ENCODE data around the gene ARHGAP10.

ARHGAP10 gene

DNA sequence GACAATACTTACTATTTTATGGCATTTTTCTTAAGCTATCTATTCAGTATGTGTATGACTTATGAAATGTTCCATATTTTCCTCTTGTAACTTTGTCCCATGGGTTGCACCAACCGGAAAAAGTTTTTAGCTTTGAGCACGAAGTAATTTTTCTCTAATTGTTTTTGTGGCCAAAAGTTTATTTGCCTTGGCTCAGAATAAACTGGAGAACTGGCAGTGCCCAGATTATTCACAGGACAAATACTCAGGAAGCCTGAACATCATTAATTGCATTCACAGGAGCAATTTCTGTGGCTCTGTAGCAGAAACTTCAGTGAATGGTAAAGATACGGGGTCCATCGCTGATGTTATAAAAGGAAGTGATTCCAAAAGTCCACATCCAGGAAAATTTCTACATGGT, 184.5 kb downstream of the ARHGAP10 start:
- no peak for DNase-seq

DNA sequence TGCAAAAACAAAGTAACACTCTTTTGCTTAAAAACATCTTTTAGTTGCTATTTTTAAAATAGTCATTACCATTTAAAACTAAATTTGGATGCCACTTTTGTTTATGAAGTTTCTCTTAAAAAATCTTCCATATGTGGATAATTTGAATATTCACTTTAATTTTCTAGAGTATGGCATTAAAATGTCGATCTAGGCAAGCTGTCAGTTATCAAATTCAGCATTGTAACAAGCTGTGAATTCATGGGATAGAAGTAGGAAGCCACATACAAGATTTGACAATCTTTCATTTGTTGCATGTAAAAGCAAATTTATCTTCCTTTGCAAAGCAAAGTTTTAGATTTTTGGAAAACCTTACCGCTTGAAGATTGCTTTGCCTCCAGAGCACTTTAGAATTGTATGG, 191.5 kb downstream of the ARHGAP10 start:
- no peak for DNase-seq

DNA sequence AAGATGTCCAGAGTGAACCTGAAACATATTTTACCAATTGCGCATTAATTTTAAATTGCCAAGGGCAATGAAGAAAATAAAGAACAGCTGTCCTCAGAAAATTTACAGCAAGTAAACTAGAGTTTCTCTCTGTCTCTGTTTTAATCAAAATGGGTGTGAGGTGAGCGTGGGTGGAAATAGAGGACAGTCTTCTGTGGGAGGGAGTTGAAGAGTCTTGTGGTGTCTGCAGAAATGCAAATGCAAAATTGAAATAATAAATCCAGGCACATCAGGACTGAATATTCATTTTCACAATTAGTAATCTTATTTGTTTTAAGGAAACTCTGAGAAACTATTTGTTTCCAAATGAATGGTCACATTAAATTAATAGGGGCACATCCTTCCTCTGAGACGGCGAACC, 192.0 kb downstream of the ARHGAP10 start:
- DNase-seq, result no peak

DNA sequence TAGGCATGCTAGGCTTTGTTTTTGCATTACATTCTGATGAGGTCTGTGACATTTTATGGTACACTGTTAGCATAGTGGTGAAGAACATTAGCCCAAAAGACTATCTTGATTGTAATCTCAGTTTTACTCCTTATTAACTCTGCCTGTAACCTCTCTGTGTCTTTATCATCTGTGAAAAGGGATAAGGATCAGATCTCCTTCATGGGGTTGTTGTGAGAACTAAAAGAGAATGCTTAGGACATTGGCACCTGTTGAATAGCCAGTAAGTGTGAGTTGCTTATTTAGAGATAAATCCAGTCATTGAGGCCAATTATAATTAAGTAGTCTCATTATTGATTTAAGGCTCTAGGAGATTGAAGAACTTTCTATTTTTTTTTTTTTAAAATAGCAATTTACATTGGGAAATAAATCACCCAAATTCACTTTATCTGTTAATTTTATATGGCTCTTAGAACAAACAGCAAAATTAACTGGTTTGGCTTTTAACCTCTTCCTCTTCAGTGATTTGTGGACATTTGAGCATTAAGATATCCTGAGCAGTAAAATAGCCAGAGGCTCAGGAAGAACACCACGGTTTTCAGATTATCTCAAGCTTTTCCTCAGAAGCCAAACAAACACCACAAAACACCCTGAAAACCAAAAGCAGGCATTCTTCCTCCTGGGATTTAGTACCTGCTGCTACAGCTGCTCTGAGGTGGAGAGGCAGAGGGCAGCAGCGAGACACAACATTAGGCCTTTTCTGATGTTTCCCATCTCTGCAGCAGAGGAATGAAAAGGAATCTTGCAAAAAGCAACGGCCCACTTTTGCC, 192.9 kb downstream of the ARHGAP10 start:
- peak; percentile 6 for DNase-seq

DNA sequence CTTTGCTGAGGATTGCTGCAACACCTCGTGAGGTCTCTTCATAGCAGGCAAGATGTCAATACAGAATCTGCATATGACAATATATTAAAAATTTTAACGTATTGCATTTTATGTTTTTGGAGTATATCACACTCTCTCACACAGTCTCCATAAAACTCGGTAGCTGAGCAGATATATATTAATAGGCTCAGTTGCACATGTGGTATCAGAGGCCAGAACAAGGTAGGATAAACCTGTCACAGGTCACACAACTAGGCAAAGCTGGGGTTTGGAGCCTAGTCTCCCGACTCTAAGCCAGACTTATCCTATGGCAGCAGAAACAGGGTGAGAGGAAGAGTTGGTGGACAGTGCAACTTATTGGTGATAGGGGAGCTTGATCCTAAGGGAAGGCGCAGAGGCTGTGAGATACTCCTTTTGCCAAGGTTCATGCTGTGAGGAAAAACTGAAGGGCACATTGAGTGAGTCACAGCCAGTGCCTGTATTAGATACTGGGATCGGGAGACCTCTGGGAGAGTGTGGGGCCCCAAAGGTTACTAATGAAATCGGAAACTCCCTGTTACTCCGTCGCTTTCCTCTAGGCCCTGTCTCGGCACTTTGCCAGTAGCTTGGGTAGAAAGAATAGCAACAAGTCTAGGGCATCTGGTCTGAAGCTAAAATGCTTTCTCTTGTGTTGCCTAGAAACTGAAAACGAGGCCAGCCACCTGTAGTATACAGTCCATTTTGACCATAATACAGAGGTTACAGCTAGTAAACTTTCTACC, 195.7 kb downstream of the ARHGAP10 start:
- no peak for DNase-seq

DNA sequence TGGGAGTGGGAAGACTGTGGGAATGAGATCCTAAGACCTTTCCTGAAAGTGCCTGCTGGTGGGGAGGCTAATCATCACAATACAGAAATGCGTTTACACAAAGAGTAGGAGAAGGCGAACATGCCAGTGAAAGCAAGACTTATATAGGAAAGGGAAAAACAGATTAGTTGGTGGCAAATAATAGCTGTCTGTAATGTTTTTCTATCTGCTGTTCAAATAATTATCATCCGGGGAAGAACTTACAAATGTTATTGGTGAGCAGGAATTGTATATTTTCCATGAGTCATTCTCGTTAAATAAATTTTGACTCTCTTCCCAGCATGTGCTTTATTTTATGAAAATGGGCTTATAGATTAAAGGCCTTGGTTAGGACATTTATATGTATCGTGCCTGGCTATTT, 196.5 kb downstream of the ARHGAP10 start:
- no peak for DNase-seq

DNA sequence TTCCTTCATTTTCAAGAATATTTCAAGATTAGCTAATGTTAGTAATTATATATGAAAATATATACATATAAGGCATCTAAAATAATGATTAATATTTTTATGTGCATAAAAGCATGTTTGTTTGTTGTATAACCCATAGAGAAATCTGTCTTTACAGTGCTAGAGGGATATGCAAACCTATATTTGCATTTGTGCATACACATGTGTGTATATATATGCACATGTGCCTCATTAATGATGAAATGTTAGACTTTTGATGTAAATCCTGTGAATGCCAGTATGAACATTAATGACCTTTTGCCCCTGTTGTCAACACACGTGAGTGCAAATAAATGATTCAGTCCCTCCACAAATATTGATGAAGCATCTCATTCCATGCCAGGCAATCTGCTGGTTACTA, 197.9 kb downstream of the ARHGAP10 start:
- DNase-seq, result no peak

DNA sequence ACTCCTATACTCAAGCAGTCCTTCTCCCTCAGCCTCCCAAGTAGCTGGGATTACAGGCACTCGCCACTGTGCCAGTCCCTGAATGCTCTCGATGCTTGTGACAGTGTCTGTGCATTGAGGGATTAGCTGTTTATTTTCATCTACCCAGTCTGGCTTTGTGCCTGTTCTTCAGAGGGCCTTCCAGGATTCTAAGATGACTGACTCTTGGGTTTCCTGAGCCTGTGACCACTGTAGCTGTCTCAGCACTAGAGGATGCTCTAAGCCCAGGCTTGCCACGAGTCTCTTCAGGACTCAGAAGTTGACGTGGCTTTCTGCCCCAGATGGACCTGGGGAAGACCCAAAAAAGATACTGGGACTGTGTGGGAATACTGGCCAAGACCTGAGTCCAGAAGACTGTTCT, 201.4 kb downstream of the ARHGAP10 start:
- no peak for DNase-seq

DNA sequence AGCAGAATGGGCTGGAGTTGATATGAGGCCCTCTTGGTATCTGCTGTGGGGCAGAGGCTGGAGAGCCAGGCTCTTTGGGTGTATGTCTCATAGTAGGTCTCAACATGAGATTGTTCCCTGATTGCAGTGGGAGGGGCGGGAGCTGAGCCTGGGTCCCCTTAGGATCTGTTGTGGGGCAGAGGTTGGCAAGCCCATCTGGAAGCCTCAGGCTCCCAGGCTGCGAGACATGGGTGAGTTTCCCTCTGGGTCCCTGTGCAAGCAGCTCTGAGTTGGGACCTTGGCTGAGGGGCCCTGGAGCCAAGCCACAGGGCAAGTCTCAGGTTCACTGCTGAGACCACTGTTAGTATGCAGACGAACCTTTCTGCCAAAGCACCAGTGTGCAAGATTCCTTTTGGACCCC, 201.9 kb downstream of the ARHGAP10 start:
- DNase-seq, result no peak

DNA sequence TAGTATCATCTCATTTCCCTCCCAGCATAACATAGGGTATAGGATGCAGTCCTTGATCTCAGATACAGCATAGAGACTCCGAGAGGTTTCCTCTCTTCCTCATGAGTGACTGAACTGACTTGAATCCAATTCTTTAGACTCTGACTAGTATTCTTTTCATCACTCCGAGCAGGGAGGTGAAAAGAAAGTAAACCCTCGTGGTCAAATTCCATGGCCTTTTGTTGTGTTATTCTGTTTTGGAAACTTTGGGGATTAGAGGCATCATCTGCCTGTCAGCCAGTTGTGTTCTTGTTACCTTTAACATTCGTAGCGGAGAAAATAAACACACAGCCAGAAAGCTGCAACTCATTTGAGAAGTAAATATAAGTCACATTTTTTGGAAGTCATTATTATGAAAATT, 206.6 kb downstream of the ARHGAP10 start:
- no peak for DNase-seq

DNA sequence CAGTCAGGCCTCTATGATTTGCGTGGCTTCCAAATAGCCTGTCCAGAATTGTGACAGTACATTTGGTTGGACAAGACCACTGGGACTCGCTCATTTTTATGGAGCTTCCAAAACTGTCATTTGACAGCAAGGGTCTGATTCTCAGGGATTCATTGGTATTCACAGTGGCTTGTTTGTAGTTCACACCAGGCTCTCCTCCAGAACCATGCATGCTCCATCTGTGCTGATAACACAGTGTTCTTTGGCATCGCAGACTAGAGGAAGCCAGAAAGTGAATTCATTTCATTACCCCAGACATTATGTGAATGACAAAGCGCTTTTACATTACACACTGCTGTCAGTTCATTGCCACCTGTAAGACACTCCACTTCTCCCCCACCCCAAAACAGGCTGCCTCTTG, 208.3 kb downstream of the ARHGAP10 start:
- no peak for DNase-seq

DNA sequence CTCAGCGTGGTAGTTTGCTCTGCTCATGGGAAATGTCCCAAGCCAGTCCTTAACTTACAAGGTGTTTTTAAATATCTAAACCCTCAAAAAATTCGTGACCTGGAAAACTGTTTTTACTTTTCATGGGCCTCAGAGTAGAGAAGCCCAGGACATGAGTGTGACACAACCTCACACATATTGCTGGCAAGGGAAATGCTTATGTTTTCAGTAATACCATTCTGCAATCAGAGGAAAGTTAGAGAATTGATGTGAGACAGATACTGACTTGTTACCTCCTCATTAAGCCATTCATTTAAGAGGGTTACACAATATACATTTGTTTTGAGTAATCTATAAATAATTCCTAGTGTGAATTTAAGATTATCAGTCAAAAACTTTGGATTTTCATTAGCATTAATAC, 209.5 kb downstream of the ARHGAP10 start:
- DNase-seq, result no peak

DNA sequence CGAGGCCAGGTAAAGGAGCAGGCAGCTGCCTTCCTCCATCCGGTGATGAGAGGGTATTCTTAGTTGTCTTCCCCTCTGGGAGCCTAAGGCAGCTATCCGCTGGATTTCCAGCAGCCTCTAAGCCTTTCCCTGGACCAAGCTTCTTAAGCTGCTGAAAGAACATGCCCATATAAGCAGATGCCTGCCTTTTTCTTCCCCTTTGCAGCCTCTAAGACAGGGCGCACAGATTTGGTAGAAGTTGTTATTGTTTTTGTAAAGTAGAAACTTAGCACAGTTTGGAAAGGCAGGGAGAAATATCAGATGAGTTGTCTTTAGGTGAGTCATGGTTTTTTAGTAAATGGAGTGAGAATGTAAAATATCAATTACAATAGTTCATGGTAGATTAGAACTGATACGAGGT, 210.8 kb downstream of the ARHGAP10 start:
- DNase-seq, result no peak

DNA sequence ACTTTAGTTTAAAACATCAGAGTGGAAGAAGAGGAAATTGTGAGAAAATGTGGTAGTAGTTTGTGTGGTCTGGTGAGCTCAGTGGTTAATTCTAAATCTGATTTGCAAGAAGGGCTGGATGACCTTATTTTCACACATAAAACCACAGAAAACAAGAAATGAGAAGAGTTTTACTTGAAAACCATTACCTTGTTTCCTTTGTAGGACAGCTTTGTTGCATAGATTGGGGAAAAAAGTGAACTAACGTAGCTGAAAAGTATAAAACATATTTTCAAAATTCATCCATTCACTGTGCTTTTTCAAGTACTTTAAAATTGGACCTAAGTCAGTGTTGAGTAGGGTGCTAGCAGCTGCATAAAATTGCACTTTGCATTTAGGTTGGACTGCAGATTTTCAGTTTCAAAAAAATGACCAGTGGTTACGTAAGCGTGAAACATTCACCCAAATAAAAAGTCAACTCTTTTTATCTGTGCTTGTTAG, 211.3 kb downstream of the ARHGAP10 start:
- DNase-seq, result peak; percentile 39

DNA sequence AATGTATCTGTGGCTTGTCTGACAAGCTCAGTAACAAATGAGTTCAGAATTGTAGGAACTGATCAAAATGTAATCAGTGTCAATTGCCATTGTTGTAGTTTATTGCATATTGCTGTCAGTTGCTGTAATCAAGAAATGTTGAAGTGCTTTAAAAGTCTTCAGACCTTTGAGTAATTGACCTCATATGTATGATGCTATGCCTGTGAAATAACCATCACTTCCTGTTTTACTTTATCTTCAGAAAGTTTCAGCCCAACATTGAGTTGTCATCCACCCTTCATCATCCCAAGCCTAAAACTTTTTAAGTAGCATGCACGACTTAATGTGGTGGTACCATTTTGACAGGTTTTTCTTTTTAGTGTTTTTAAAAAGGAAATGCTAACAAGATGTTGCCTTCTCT, 212.4 kb downstream of the ARHGAP10 start:
- peak; percentile 13 for DNase-seq

DNA sequence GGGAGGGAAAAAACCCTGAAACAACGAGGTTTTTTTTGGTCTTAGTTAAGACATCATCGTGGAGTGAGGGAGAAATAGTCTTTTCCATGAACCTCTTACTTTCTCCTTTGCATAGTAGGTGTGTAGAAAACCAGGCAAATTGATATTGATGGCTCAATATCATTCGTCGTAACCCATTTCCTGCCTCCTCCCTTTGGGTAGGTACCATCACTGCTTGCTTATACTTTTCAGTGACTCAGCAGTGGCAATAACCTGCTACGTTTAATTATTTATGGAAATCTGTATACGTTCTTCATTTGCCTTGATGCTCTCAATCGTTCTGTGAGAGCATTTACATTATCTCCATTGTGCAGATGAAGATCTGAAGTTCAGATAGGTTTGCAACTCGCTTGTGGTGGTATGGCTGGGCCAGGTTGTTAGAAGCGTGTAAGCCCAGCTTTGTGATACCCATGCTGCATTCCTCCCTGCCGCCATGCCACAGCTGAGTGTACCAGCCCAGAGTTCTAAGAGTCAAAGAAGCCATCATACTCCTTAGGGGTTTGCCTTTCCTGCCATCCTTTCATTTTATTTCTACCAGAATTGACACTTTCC, 212.9 kb downstream of the ARHGAP10 start:
- DNase-seq, result no peak

DNA sequence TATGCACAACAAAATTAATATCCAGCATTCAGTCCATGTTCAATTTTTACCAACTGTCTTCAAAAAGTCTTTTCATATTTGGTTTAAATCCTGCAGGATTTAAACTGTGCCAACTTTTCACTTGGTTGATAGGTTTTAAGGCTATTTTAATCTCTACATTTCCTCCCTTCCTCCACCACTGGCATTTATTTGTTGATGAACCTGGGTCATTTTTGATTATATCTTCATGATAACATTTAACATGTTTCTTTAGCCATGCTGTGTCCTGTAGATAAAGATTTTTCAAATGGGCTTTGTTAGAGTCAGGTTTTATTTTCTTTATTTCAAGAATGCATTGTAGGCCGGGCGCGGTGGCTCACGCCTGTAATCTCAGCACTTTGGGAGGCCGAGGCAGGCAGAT, 216.4 kb downstream of the ARHGAP10 start:
- DNase-seq, result no peak

DNA sequence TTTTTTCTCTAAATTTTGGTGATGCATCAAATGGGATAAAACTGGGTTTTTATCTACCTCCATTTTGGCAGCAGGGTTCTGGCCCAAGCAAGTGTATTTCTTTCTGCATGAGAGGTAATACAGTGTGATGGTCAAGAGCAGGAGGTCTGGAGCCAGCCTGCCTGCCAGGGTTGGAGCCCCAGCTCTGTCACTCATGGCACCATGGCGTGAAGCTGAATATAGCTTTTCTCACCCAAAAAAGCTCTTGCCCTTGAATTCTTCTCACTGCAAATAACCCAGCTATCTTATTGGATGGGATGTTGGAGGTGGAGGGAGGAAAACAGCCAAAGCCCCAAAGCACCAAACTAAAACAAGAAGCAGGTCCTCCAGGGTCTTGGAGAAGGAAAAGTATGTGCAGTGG, 218.4 kb downstream of the ARHGAP10 start:
- DNase-seq, result no peak

DNA sequence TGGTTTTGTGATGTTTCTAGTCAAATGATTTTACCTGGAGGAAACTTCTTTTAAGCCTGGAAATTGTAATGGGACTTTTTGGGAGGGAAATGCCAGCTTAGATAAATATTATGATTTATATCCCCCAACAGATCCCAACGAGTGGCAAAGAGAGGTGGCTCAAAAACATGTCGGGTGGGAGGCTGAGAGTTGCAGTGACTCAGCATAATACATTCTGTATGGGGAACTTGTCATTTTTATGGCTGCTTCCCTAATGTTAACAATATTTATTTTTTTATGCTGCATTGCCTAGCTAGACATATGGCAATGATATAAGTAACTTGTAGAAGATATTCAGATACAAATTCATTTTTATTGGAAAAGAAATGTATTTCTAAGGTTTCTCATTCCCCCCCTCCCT, 219.0 kb downstream of the ARHGAP10 start:
- DNase-seq, result no peak

DNA sequence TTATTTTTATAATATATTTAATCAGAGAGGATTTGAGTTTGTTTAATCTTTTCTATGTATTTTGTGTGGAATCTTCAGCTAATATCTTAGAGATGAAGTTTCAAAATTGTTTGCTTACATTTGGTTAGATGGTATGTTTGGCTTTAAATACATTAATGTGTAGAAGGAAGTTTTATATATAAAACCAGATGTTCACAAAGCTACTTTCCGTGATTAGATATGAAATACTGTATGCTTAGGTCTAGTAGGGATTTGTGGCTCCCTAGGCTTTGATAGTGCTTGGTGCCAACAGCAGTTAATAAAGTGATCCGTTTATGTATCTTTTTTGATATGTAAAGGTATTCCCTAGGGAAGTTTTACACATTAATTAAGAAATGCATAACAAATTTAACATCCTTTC, 223.0 kb downstream of the ARHGAP10 start:
- no peak for DNase-seq

DNA sequence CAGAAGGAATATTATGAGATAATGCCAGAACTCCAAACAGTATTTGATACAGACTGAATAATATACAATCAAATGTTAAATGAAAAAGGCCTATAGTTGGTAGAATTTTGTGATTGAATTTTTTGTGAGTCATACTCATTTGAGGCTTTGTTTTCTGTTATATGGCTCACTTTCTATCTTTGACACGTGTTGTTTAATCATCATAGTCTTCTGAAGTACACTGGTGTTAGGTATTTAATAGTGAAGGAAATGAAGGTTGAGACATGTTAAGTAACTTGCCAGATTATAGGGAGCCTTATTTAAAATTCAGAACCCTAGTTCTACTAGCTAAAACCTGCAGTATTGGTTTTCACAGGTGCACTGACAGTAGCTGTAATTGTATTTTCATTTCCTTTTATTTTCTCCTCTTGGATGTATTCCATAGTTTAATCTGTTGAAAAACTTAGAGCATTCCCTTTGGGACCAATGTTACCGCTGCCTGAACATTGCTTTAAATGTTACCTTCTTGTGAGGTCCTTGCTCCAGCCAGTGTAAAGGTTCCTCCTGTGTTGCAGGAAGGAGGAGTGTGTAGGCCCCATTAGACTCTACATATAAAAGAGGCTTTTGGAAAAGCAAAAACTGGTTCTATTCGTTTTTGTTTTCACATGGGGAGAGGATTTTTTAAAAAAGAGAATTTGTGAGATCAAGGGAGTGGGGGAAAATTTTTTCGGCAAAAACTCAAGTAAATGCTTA, 224.1 kb downstream of the ARHGAP10 start:
- DNase-seq, result no peak

DNA sequence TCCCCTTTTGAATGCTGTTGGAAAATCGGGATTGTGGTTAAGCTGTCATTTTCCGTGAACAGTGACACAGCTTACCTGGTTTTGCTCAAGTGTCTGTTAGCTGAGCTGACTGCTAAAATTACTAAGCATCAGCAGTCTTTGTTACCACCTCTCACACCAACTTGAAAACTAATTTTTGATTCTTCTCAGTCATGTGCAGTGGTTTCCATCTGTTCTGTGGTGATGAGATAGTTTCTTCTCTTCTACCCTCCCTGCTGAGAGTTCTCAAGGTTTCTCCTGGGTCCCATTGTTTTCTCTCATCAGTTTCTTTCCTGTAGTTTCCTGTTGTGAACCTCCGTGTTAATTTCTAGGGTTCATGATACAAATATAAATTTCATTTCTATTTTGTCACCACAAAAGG, 225.6 kb downstream of the ARHGAP10 start:
- no peak for DNase-seq

DNA sequence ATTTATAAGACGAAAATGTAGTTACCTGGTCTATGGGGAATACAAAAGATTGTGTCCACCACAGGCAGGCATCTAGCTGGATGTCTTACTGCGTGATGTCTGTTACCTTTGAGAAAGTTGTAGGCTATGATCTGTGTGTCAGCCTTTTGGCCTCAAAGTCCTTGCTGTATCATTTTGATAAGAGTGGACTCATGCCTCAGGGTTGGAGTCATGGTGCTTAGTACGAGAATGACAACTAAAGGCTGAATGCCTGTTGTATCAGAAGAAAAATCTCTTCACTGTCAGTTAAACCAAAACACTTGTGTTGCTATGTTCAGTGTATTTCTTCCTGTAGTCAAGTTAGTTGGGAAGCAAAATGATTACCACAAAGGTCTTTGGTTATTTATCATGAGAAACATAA, 226.2 kb downstream of the ARHGAP10 start:
- DNase-seq, result no peak

All from CD4-positive, alpha-beta T cell treated with Interleukin-4 for 4 hours (primary cell).